RCC 7860 (cell line): ENCODE results near the gene XAGE2.
A peak's percentile ranks its signal among the peaks of the same experiment; 100 is the strongest.
"Not testable (repeated sequence)": the region's sequence is repeated elsewhere in the genome, so short reads cannot be mapped to it uniquely, and the experiment has no call there.

Experiments
- DNase-seq: peaks from one replicate; pipeline ENCODE4 v3.0.0-alpha.2; 2015; ENCODE audit warnings: low spot score
- FAIRE-seq: peaks from 2 replicates; lab custom pipeline; 2012; peaks lifted over from hg19 to GRCh38; lab: Jason Lieb, UNC

Gene XAGE2, protein sequence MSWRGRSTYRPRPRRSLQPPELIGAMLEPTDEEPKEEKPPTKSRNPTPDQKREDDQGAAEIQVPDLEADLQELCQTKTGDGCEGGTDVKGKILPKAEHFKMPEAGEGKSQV

DNA sequence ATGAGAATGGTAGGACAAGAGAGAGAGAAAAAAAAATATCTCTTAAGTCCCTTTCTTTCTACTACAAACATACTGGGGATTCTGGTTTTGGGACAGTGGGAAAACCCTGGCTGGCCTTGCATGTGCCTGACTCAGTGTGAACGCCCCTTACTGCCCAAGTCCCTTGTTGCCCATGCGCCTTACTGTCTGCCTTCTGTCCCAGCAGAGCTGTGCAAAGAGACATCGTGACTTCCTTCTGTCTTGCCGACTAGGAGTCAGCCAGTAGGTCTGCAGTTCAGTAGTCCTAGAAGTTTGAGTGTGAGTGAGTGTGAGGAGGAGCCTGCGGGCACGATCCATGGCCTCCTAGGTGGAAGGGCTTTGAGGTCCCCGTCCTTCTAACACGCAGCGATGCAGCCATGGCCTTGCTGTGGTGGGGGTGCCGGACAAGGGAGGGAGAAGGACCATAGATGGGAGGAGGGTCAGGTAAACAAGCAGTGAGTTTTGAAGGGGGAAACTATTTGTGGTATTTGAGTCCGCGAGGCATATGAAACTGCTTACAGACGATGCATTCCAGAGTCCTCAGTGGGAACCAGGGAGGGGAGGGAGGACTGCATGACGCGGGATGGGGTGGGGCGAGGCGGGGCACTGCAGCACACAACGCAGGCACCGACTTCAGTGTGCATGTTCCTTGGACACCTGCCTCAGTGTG, at the start of gene XAGE2:
Gene XAGE2, plus strand, starts transcription at position 654 of the 688 bp plus-strand sequence. CDS start 994 bp downstream, outside the sequence.
- DNase-seq (no peak), FAIRE-seq (no peak)

DNA sequence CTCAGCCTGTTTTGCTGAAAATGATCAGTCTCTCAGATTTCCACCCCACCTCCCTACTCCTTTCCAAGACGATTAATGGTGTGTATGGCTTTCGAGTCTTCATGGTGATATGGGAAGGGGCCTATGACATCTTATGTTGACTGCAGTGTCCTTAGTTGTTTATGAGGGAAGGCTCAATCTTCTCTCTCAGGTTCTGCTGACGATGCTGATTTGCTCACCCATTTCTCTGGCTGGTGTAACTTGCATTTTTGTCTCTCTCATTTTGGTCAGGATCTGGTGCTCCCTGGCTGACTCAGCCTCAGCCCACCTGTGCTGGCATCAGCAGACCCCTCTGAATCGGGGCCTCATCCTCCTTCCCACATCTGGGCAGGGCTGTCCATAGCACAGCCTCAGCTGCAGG, 31.4 kb upstream of the XAGE2 start:
- FAIRE-seq = no peak

DNA sequence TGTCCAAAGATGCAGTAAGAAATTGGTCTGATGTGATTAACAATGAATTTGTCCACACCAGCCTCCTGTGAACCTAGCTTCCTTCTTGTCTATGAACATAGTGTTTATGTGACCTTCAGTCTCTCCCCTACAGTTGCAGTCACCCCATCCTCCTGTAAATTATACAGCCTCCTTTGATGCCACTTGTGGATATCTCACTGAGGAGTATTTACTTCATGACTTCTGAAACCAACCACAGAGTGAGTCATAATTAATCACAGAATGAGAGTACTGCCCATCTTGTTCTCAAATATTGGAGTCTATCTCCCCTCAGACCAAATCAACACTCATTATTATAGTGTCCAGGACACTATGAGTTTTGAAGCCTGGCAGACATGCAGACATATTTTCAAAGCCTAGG, 27.3 kb upstream of the XAGE2 start:
- FAIRE-seq (peak; percentile 88), DNase-seq (peak; percentile 38)

More for the DNA sequence above, 31.4 kb upstream of the XAGE2 start:
- no peak for DNase-seq

DNA sequence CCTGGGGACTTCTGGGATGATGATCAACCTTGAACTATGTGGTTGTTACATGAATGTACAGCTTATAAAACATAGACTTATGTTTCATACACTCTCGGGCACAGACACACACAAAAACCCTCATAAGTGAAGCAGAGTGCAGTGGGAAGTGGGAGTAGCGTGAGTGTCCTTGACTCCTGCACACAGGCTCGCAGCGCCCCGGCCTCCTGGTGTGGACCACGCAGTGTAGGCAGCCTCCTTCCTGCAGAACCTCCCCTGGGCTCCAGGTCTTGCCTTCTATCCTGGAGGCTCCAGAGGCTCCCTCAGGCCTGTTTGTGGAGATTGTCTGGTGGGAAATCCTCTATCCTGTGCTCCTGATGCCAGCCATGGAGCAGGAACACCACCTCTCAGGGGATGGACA, 25.7 kb upstream of the XAGE2 start:
- not testable (repeated sequence) for DNase-seq, FAIRE-seq

DNA sequence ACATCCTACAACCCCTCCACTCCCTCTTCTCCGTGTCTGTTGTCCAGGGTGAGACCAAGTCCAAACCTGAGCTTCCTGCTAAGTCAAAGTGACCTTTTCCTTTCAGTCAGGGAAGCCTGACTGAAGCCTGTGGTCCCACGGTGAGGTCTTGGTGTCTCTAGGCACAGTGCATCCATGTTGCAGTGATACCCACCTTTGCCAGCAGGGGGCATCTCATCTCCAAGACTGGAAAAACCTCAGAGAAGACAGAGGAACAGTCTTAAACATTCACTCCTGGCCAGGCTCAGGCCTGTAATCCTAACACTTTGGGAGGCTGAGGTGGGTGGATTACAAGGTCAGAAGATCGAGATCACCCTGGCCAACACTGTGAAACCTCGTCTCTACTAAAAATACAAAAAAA, 23.4 kb upstream of the XAGE2 start:
- DNase-seq = peak; percentile 8
- FAIRE-seq = not testable (repeated sequence)

DNA sequence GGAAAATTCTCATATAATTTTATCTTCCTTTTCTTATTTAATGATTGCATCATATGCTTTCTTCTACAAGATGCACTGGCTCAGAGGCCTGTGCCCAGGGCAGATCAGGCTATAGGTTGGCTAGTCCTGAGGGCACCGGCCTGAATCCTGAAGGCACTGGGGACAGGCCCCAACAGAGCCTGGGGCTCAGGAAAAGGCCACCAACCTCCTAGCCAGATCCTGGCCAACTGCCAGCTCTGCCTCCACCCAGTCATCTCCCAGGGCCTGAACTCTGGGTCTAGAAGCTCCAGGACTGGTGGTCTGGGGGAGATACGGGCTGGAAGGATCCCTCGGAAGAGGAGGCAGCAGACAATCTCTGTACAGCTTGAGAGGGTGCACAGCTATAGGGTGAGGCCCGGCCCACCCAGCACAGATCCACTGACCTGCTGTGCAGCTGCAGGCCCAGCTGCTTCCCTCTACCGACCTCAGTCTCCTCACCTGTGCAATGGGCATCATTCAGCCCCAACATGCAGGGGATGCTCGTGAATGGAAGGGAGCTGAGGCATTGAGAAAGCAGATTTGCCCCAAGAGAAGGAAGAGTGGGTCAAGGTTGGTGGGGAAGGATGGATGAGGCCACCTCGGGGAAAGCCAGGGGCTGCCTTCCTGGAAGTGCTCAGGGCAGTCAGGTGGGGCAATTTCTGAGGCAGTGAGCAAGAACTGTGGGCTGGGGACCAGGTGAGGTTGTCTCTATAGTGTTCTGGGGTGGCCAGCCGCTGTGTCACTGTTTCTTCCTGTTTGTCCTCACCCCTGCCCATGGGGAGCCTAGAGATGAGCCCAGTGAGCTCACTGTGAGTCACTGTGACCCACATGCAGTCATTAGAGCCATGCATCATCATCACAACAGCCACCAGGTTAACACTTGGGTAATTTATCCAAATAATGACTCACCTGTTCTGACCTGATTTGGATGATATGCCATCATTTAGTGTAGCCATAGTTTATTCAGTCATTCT, 22.4 kb upstream of the XAGE2 start:
- DNase-seq (peak; percentile 81), FAIRE-seq (peak; percentile 96)

DNA sequence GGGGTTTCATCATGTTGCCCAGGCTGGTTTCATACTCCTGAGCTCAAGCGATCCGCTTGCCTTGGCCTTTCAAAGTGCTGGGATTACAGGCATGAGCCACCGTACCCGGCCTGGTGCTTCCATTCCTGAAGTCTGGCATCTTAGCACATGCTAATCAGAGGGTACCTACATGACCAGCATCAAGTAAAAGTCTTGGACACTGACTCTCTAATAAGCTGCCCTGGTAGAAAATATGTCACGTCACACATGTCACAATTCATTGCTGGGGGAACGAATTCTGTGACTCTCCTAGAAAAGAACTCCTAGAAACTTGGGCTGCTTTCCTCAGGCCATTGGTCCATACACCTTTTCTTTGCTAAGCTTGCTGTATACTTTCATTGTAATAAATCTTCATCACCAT, 19.1 kb upstream of the XAGE2 start:
- FAIRE-seq (no peak), DNase-seq (no peak)

DNA sequence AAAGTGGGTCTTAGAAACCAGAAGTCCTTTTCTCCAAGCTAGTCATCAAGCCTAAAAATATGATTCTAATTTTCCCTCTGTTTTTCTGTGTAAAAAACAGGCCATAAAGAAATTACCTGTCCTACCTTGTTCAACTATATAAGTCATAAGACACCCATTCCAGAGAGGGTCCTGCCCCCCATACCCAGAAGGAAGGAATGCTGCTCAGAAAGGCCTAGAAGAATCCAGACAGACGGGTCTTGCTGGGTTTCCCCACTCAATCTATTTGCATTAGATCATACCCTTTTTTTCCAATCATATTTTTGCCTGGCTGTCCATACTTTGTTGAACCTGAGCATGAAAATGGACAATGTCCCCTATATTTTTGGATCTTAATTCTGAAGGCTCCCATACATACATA, 16.3 kb upstream of the XAGE2 start:
- DNase-seq = no peak
- no peak for FAIRE-seq

DNA sequence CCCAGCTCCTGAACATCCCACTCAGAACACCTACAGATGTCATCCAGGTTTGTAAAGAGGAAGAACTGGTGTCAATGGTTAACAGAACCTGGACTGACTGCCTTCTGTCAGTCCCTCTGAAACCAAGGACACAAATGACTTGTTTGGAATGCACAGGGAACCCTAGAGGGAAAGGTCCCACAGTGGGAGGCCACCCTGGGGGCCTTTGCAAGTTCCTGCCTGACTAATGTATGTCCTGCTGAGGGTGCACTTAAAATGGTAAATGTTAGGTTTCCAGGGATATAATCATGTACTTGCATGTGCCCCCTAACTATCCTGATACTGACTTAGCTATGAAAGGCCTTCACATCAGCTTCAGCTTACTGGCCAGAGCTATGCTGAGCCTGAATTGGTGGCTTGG, 15.0 kb upstream of the XAGE2 start:
- FAIRE-seq = no peak

DNA sequence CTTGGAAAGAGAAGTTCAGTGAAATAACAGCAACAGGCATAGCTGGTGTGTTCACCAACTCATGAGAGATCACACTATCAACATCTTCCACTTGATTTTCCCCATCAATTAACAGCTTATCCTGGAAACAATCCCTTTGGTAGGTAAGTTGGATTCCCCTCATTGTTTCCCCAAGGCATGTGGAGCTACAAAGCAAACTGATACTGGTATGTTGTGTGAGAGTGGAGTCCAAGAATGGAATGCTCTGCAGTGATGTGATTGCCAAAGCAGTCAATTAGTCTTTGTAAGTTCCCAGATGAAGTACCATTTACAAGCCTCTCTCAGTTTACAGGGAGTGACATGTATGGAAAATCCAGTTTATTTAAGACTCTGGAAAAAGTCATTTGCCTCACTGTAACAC, 13.7 kb upstream of the XAGE2 start:
- DNase-seq (no peak), FAIRE-seq (no peak)

More for the DNA sequence above, 15.0 kb upstream of the XAGE2 start:
- peak; percentile 23 for DNase-seq

DNA sequence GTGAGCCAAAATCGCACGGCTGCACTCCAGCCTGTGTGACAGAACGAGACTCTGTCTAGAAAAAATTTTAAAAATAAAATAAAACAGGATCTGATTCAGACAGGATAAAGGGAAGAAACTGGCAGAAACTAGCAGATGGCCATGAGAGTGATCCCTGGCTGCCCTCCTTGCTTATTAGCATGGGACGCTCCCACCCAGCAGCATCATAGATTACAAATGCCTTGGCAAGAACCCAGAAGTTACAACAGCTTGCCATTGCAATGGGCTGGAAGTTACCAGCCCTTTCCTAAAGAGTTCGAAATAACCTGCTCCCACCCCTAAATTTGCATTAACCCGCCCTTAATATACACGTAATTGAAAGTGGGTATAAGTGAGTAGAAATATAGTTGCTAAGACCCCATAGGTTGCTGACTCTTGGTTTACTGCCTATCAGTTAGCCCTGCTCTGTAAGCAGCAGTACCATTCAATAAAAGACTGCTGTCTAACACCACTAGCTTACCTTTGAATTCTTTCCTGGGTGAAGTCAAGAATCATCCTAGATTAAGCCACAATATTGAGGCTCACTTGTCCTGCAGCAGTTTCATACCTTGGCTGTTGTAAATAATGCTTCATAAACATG, 9.1 kb upstream of the XAGE2 start:
- DNase-seq = no peak
- FAIRE-seq = no peak

DNA sequence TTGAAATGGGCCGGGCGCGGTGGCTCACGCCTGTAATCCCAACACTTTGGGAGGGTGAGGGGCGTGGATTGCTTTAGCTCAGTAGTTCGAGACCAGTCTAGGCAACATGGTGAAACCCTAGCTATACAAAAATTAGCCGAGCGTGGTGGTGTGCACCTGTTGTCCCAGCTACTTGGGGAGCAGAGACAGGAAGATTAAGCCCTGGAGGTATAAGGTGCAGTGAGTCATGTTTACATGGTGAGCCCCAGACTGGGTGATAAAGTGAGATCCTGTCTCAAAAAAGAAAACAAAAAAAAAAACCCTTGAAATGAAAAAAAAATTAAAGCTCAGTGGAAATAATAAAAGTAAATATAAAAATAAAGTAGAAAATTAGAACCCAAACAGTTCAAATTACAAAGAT, 6.9 kb upstream of the XAGE2 start:
- FAIRE-seq = no peak
- no peak for DNase-seq

DNA sequence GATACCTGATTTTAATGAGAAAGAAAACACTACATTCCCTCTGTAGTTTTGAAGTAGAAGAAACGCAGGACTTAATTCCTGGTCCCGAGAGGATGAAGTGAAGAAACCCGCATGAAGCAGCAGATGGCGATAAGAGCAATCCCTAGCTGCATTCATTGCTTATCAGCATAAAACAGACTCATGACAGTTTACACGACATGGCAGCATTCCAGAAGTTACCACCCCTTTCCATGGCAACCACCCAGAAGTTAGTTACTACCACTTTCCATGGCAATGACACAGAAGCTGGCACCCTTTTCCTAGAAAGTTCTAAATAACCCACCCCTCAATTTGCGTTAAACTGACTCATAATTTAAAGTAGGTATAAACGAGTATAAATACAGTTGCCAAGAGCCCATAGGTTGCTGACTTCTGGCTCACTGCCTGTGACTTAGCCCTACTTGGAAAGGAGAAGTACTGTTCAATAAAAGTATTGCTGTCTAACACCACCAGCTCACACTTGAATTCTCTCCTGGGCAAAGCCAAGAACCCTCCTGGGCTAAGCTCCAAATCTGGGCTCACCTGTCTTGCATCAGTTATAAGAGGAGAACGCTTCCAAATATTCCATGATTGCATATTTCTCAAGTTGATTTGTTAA, 5.5 kb upstream of the XAGE2 start:
- DNase-seq (no peak), FAIRE-seq (no peak)

DNA sequence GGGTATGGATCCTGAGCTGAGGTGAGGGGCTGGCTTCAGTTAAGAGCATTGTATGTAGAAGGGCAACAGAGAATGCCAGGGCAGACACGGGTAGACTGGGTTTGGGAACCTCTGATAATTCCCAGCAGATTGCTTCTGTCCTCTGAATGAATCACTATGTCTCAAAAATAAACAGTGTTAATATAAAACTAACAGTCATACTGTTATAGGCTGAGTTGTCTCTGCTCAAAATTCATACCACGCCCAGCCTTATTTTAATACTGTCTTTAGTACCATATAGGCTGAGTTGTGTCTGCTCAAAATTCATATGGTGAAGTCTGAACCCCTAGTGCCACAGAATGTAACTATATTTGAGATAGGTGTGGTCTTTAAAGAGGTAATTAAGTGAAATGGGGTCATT, 10.0 kb downstream of the XAGE2 start:
- DNase-seq (no peak), FAIRE-seq (no peak)

DNA sequence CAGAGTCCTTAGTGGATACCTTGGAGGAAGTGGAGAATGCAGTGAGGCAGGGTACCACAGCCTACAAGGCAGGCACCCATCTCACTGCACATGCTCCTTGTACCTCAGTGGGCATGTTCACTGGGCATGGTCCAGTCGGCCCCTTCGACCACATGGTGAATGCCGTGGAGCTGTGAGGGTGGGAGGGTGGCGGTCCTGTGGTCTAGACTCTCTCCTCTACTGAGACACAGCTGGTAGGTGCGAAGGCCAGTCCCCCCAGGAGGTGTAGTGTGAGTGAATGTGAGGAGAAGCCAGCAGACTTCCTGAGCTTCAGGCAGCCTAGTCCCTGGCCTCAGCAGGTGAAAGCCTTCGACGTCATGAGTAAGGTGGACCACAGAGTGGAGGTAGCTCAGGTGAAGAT, 12.2 kb downstream of the XAGE2 start:
- FAIRE-seq = no peak

DNA sequence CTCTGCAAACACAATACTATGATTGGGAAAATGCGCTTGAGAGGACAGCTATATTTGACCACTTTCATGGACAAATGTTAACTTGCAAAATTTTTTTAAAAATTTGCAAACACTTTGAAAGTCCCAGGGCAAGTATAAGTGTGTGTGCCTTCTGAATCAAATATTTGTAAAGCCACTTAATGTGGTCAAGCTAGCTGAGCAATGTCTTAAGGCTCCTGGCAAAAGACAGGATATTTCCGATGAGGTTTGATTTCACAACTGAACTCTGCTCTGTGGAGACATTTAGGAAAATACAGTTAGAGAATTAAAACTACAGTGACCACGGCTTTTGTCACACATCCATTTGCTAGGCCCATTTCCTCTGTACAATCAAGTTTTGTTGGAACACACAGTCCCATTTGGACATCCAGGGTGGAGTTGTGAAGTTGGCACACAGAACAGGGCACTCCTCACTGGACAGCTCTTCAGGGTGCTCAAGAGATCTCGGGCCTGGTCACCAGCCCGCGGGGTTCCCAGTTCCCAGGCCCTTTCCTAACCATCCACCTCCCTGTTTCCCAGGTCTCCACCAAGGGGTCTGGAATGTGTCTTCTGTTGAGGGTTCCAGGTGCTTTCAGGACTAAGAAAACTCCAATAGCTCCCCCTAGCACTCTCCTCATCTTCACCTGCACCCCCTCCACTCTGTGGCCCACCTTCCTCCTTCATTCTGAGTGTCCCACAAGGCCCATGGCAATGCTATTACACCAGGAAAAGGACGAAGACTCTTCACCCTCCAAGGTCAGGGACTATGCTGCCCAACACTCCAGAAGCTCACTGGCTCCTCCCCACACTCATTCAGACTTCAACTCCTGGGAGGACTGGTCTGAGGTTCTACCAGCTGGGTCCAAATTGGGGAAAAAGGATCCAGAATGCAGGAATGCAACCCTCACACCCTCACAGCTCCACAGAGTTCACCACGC, 41.9 kb downstream of the XAGE2 start:
- FAIRE-seq = no peak
- DNase-seq = no peak

More for the DNA sequence above, 12.2 kb downstream of the XAGE2 start:
- no peak for DNase-seq

DNA sequence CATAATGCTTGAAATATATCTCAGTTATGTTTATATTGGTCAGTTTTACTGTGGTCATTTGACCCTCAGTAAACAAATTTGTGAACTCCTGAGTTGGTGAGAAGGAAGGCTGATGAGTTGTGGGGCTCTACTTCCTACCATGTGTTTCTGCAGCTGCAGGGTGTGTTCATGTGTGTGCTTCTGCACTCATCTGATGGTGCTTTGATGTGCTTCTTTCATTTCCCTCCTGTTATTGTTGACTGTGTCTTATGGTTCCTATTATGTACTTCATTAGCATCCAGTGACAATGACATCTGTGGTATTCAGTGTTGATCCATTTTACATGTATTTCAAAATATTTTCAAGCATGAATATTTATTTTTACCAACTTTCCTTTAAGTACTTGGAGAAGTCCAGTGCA, 46.5 kb downstream of the XAGE2 start:
- FAIRE-seq = no peak
- no peak for DNase-seq

DNA sequence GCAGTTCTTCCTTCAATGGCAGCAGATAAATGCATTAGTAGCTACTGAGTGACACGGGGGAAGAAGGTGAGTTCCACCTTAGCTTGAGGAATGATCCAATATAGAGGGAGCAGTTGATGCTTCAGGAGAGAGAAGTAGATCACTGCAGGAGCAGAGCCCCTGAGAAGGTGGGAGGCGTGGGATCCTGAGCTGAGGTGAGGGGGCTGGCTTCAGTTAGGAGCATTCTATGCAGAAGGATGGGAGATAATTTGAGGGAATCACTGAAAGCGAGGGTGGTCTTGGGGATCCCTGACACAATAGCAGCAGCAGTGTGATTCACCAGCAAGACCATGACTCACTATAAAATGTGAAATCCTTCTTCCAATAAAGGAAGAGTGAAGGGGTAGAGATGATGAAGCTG, 48.0 kb downstream of the XAGE2 start:
- DNase-seq (no peak), FAIRE-seq (no peak)

DNA sequence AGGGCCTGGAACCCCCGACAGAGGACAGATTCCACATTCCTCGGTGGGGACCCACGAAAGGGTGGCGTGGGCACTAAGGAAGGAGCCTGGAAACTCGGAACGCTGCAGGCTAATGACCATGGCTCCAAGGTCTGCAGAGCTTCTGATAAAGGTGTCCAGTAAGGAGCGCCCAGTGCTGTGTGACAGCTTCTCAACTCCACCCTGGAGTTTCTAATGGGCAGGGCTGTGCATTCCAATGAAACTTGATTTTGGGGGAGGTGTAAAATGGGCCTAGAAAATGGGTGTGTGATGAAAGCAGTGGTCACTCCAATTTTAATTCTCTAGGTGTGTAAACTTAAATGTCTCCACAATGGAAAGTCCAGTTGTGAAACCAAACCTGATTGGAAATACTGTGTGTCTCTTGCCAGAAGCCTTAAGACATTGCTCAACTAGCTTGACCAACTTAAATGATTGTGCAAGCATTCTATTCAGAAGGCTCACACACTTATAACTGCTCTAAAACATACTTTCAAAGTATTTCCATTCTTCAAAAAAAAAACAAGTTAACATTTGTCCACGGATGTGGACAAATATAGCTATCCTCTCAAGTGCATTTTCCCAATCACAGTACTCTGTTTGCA, 52.1 kb downstream of the XAGE2 start:
- no peak for FAIRE-seq
- no peak for DNase-seq
